Measurements from ENCODE around the gene CUL5. TPM values are rescaled to one million over a fixed set of nuclear protein-coding genes. Genes with fewer than 3 reads are reported as not detected.

The CUL5 gene
- total and polyA plus RNA-seq, 12 donors, result 4.2 to 114 (median 40.7) TPM

DNA sequence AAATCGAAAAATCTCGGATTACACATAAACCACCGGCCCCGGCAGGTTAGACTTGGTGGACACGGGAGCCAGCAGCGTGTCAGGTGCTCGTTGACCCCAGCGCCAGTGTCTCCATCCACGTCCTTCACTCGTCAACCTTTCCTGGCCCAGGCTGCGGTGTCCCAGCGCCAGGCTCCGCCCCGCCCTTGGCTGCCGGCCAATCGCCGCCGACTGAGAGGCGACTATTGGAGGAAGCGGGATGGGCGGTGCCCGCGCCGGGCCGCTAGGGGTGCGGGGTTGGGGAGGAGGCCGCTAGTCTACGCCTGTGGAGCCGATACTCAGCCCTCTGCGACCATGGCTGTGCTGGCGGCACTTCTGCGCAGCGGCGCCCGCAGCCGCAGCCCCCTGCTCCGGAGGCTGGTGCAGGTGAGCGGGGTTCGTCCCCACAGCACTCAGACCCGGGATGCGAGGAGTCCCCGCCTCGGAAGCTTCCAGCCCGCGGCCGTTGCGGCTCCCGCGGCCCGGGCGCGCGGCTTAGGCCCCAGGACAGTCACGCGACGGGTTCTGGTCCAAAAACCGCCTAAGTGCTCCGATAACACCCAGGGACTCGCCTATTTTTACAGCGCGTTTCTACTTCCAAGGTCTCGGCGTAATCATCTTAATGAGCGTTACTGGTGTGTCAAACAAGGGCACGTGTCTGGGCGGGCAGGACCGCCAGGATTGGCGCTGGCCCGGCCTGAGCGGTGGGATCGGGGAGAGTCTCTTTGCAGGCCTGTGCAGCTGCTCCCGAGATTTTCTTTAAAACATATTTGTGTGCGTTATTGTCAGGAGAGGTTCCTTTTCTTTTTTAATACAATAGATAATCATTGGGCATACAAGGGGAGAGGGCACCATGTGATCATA, 112.8 kb downstream of the CUL5 start, which contains the start of gene ACAT1:
TSS of gene ACAT1 (plus strand) at position 294 of the 882 bp plus-strand sequence. CDS start at position 334, 40 bp downstream.
- WGBS, 4 donors, result 0 to 1% (median 1%) methylated on average over 24 to 73 of the region's 73 CpGs
- Histone ChIP-seq H3K27ac (peak within 1 kb of the TSS; percentile 60 to 97 (median 89)), H3K36me3 (replicated peaks in 1 of 2) (no peaks in the 10 kb centered on the region), H3K9me3 (replicated peaks in 1 of 3) (no peaks in the 10 kb centered on the region), H3K4me1 (replicated peaks in 1 of 2) (peaks cover 24 to 34% of the 10 kb centered on the region in 2 donors), H3K27me3 (no peaks in the 10 kb centered on the region), H3K4me3 (peak within 1 kb of the TSS; percentile 32 to 72 (median 48))
- intact Hi-C loops (cut with DNase I), result loop anchor here in 1 of 2 donors (10.0 kb wide), 1 partner anchor 523 kb away; no protein-coding TSS in a partner anchor
- peak; percentile 97 to 99 (median 98) for DNase-seq
- TF ChIP-seq POLR2A (IDR thresholded peaks at IDR 0.05), result peak; percentile 92 to 96
- TF ChIP-seq, protein P1, sequence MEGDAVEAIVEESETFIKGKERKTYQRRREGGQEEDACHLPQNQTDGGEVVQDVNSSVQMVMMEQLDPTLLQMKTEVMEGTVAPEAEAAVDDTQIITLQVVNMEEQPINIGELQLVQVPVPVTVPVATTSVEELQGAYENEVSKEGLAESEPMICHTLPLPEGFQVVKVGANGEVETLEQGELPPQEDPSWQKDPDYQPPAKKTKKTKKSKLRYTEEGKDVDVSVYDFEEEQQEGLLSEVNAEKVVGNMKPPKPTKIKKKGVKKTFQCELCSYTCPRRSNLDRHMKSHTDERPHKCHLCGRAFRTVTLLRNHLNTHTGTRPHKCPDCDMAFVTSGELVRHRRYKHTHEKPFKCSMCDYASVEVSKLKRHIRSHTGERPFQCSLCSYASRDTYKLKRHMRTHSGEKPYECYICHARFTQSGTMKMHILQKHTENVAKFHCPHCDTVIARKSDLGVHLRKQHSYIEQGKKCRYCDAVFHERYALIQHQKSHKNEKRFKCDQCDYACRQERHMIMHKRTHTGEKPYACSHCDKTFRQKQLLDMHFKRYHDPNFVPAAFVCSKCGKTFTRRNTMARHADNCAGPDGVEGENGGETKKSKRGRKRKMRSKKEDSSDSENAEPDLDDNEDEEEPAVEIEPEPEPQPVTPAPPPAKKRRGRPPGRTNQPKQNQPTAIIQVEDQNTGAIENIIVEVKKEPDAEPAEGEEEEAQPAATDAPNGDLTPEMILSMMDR (IDR thresholded peaks at IDR 0.05), result peak; percentile 17 to 79 (median 52)

DNA sequence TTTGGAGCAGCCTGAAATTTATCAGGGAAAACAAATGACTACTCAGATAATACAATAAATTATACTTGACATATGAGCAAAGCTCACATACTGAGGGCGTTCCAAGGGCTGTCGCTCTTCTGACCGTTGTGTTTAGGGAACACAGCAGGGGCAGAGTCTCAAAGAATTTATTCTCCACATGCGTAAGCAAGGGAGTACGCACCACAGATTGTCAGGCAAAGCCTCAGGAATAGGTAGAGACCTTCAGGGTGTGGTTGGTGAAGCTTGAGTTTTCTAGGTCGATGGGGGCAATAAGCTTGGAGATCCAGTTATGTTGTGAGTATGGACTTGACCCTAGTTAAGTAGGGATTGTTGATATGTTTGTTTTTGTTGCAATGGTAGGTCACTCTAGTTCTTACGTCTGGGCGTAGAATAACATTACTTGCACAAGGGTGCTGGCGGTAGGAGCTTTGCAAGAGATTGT, 113.5 kb downstream of the CUL5 start:
- peak overlapping the region in 3 of 4 donors; percentile 32 to 72 (median 58) for H3K4me3 ChIP-seq
- H3K27me3 ChIP-seq, result no peaks in the 10 kb centered on the region
- peak in 6 of 7 donors; percentile 29 to 74 (median 60) for DNase-seq
- H3K27ac ChIP-seq, result peak overlapping the region; percentile 60 to 97 (median 89)
- H3K9me3 ChIP-seq (replicated peaks in 1 of 3), result no peaks in the 10 kb centered on the region
- intact Hi-C loops (cut with DNase I), result loop anchor here in 1 of 2 donors (10.0 kb wide), 1 partner anchor 523 kb away; no protein-coding TSS in a partner anchor
- H3K36me3 ChIP-seq (replicated peaks in 1 of 2), result no peaks in the 10 kb centered on the region
- peak in 1 of 2 donors; percentile 41 for TF ChIP-seq POLR2A (IDR thresholded peaks at IDR 0.05)
- TF ChIP-seq, protein P1 (IDR thresholded peaks at IDR 0.05), result no peak
- WGBS, 4 donors, result 33 to 48% (median 41%) methylated on average over 8 to 9 of the region's 9 CpGs
- H3K4me1 ChIP-seq (replicated peaks in 1 of 2), result peaks cover 24 to 34% of the 10 kb centered on the region in 2 donors

DNA sequence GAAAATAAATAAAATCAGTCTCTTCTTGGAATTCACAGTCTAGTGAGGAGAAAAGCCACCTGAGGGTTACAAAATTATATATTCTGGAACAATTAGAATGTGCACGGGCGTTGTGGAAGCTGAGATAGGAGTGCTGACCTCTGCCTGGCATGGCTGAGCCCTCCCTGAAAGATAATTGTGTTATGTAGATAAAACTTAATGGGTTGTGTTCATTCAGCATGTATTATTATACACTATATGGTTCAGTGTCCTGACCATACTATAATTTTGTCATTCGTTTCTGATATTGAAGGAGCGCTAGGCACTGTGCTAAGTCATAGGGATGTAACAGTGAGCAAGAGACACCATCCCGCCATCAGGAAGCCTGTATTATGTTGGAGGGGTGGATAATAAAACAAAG, 116.4 kb downstream of the CUL5 start:
- no peak for TF ChIP-seq POLR2A (IDR thresholded peaks at IDR 0.05)
- TF ChIP-seq, protein P1 (IDR thresholded peaks at IDR 0.05), result no peak
- peaks cover 24 to 34% of the 10 kb centered on the region in 2 donors for H3K4me1 ChIP-seq (replicated peaks in 1 of 2)
- intact Hi-C loops (cut with DNase I), result loop anchor here in 1 of 2 donors (10.0 kb wide), 1 partner anchor 520 kb away; no protein-coding TSS in a partner anchor
- no peak for DNase-seq
- H3K4me3 ChIP-seq, result no peak overlapping the region
- H3K27me3 ChIP-seq, result no peaks in the 10 kb centered on the region
- H3K27ac ChIP-seq, result no peak overlapping the region
- H3K9me3 ChIP-seq (replicated peaks in 1 of 3), result no peaks in the 10 kb centered on the region
- 90 to 92% (median 91%) methylated on average over 5 of the region's 5 CpGs for WGBS, 4 donors
- peaks cover 0 to 7% of the 10 kb centered on the region in 2 donors for H3K36me3 ChIP-seq (replicated peaks in 1 of 2)

DNA sequence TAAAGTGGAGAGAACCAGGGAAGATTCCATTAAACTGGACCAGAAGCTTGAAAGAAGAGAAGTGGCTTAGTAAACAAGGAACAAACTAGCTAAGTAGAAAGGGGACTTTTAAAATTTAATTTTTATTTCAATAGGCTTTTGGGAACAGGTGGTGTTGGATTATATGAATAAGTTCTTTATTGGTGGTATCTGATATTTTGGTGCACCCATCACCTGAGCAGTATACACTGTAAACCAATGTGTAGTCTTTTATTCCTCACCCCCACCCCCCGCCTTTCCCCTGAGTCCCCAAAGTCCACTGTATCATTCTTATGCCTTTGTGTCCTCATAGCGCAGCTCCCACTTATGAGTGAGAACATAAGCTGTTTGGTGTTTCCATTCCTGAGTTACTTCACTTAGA, 120.1 kb downstream of the CUL5 start:
- intact Hi-C loops (cut with DNase I), result loop anchor here in 1 of 2 donors (10.0 kb wide), 1 partner anchor 516 kb away; no protein-coding TSS in a partner anchor
- Histone ChIP-seq H3K27ac (no peak overlapping the region), H3K4me1 (replicated peaks in 1 of 2) (peaks cover 8 to 19% of the 10 kb centered on the region in 2 donors), H3K36me3 (replicated peaks in 1 of 2) (peaks cover 0 to 13% of the 10 kb centered on the region in 2 donors), H3K27me3 (no peaks in the 10 kb centered on the region), H3K4me3 (no peak overlapping the region), H3K9me3 (replicated peaks in 1 of 3) (no peaks in the 10 kb centered on the region)
- 95 to 99% (median 96%) methylated on average over 2 of the region's 2 CpGs for WGBS, 4 donors
- no peak for DNase-seq
- TF ChIP-seq, protein P1 (IDR thresholded peaks at IDR 0.05), result no peak
- no peak for TF ChIP-seq POLR2A (IDR thresholded peaks at IDR 0.05)
